Panc1 (cell line): ENCODE data around the gene ZNF778.

ENCODE experiments used
- CTCF ChIP-seq: fragments of 450-650 bp; IDR thresholded peaks from 2 replicates; pipeline ENCODE4 v1.5.1; 2017; ENCODE audit warnings: mild to moderate bottlenecking
- POLR2AphosphoS5 ChIP-seq: IDR thresholded peaks from 2 replicates; pipeline ENCODE4 v1.6.1; 2012; ENCODE audit warnings: mild to moderate bottlenecking, low read depth, low read length, moderate library complexity
- SIN3A ChIP-seq: IDR thresholded peaks from 2 replicates; pipeline ENCODE4 v1.6.1; 2012; ENCODE audit warnings: low read depth, mild to moderate bottlenecking, low read length, moderate library complexity, borderline replicate concordance; ENCODE audit not compliant: insufficient read depth

- TF ChIP-seq CTCF (no peak), POLR2AphosphoS5 (no peak), SIN3A (no peak)
These were observed 440 bp upstream of the ZNF778 start for GRCh38 chr16:89217138-89217387.
